Right cardiac atrium (tissue), 5 donors: ENCODE data around the gene RNGTT. TPM values are rescaled to one million over a fixed set of nuclear protein-coding genes. Genes with fewer than 3 reads are reported as not detected.
"Not testable (repeated sequence)": the region's sequence is repeated elsewhere in the genome, so short reads cannot be mapped to it uniquely, and the experiment has no call there.

Experiments
- ATAC-seq, 2 donors: fragments of 200-7000 bp; cut with Tn5 transposase; one replicate each; pipeline versions ENCODE4 v1.8.0 to v1.9.1; 2020; ENCODE audit warnings: moderate library complexity in 2 of 2, mild to moderate bottlenecking in 1 of 2
- DNase-seq, 3 donors: peaks; one replicate each; pipeline ENCODE4 v3.0.0-alpha.2; 2020
- H3K27ac ChIP-seq: one replicate; pipeline ENCODE4 v1.5.1; 2013; ENCODE audit warnings: mild to moderate bottlenecking, low read length, control low read depth, moderate library complexity
- H3K27me3 ChIP-seq: one replicate; pipeline ENCODE4 v1.6.1; 2013; ENCODE audit not compliant: control insufficient read depth, insufficient read depth
- H3K4me1 ChIP-seq: one replicate; pipeline ENCODE4 v1.6.1; 2013; ENCODE audit warnings: low read length; ENCODE audit not compliant: control insufficient read depth, insufficient read depth
- H3K4me3 ChIP-seq: one replicate; pipeline ENCODE4 v1.5.1; 2013; ENCODE audit warnings: low read length, control low read depth
- H3K9me3 ChIP-seq: one replicate; pipeline ENCODE4 v1.6.1; 2013; ENCODE audit warnings: low read length; ENCODE audit not compliant: control insufficient read depth
- whole genome bisulfite sequencing: extraction: QIAGEN DNeasy Blood & Tissue Kit; methylation state at CpG from one replicate; pipeline ENCODE4 v1.1.7; 2013; 5-methylcytosine and 5-hydroxymethylcytosine counted together
- intact Hi-C, 4 donors: fragments of 100-400 bp; cut with DNase I; formaldehyde crosslinking; loops; one replicate each; pipeline versions ENCODE4 v1.11.0 to v1.14.0; 2022 to 2023
- polyA plus RNA-seq: library from polyadenylated mRNA; stranded (reverse); fragments of 200-250 nt; gene quantifications from one replicate; pipeline ENCODE4 v1.2.3, GENCODE V29; 2013
- total RNA-seq, 4 donors: library from RNA; stranded (reverse); fragmentation: NEBNext Ultra II Directional; extraction: Animal tissue kit (Norgen Biotek cat#: 25700); gene quantifications; one replicate each; pipeline ENCODE4 v1.2.1, GENCODE V29; 2021
- donor health status: healthy with polysubstance abuse.
- donor health status: DM: no; HTN: yes; CAD: no.
- donor health status: DM: no; HTN: no; CAD: no.
- donor health status: DM: no; HTN: yes; CAD: no; lungs with severe emphysema.
- donor health status: DM: yes; HTN: yes; CAD: no.

Gene RNGTT
- total and polyA plus RNA-seq, 5 donors, result 3.9 to 9.5 (median 8.3) TPM

GRCh38 chr6:88722686-88723085 lies 240.7 kb downstream of the RNGTT start:
- Histone ChIP-seq H3K27me3 (no peaks in the 10 kb centered on the region), H3K4me3 (no peak overlapping the region), H3K27ac (no peak overlapping the region), H3K9me3 (no peaks in the 10 kb centered on the region), H3K4me1 (no peaks in the 10 kb centered on the region)
- ATAC-seq (no peak), DNase-seq (no peak)
- 96% methylated on average over 3 of the region's 3 CpGs for WGBS
- intact Hi-C loops, result no loop called here

DNA sequence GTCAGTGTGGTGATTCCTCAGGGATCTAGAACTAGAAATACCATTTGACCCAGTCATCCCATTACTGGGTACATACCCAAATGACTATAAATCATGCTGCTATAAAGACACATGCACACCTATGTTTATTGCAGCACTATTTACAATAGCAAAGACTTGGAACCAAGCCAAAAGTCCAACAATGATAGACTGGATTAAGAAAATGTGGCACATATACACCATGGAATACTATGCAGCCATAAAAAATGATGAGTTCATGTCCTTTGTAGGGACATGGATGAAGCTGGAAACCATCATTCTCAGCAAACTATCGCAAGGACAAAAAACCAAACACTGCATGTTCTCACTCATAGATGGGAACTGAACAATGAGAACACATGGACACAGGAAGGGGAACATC lies 247.0 kb downstream of the RNGTT start:
- H3K9me3 ChIP-seq, H3K4me3 ChIP-seq, H3K4me1 ChIP-seq, H3K27me3 ChIP-seq, intact Hi-C loops, ATAC-seq, DNase-seq, H3K27ac ChIP-seq: not testable (repeated sequence)
- no CpG with 5 or more reads among the region's 1 CpG for WGBS

DNA sequence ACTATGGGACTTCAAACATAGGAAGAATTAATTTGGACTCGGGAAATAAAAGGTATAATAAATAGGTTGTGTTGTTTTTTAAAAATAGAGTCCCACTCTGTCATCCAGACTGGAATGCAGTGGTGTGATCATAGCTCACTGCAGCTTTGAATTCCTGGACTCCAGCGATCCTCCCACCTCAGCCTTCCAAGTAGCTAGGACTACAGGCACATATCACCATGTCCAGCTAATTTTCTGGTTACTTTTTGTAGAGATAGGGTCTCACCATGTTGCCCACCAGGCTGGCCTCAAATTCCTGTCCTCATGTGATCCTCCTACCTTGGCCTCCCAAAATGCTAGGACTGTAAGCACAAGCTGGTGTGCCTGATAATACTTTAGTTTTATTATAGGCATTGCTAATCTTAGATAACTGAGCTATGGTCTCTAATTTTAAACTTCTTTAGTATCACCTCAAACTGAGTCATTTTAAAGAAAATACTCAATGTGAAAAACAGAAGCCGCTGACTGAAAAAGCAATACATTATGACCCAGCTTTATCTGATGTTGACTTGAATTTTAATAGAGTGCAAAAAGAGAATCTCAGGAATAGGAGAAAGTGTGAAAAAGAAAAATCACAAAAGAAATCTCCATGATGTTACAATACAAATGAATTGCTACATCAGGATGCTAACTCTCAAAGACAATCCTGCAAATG lies 251.0 kb downstream of the RNGTT start:
- DNase-seq (no peak), ATAC-seq (no peak)
- H3K4me1 ChIP-seq, result no peaks in the 10 kb centered on the region
- H3K27ac ChIP-seq, result no peak overlapping the region
- no peaks in the 10 kb centered on the region for H3K9me3 ChIP-seq
- H3K27me3 ChIP-seq, result no peaks in the 10 kb centered on the region
- 94% methylated on average over 3 of the region's 3 CpGs for WGBS
- H3K4me3 ChIP-seq, result no peak overlapping the region
- intact Hi-C loops, result no loop called here

DNA sequence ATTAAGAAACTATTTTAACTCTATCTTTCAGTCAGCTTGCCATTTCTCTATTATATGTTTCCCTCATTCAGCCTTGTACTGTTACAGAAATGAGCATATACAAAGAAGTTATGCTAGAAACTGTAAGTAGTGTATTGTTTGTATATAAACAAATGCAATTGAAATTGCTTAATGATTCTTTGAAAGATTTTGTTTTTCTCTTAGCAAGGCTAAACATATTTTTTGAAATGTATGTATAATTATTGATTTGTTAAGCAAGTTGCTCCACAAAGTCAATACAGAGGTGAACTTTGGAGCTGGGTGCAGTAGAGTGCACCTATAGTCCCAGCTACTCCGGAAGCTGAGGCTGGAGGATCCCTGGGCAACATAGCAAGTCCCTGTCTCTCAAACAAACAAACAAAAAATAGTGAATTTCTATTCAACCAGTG lies 253.6 kb downstream of the RNGTT start:
- no peak overlapping the region for H3K27ac ChIP-seq
- no peak overlapping the region for H3K4me3 ChIP-seq
- H3K9me3 ChIP-seq, result no peaks in the 10 kb centered on the region
- H3K27me3 ChIP-seq, result no peaks in the 10 kb centered on the region
- intact Hi-C loops, result no loop called here
- ATAC-seq (no peak), DNase-seq (no peak)
- no peaks in the 10 kb centered on the region for H3K4me1 ChIP-seq
- WGBS, result 97% methylated on average over 1 of the region's 1 CpG

GRCh38 chr6:88708197-88708744 lies 255.1 kb downstream of the RNGTT start:
- Histone ChIP-seq H3K4me3 (no peak overlapping the region), H3K9me3 (no peaks in the 10 kb centered on the region), H3K27me3 (no peaks in the 10 kb centered on the region), H3K27ac (no peak overlapping the region), H3K4me1 (no peaks in the 10 kb centered on the region)
- intact Hi-C loops, result no loop called here
- ATAC-seq, result no peak
- DNase-seq, result no peak
- 87% methylated on average over 3 of the region's 3 CpGs for WGBS

- H3K9me3 ChIP-seq, result no peaks in the 10 kb centered on the region
- H3K4me1 ChIP-seq, result no peaks in the 10 kb centered on the region
- no peak overlapping the region for H3K27ac ChIP-seq
- no peak for ATAC-seq
- no peaks in the 10 kb centered on the region for H3K27me3 ChIP-seq
- DNase-seq, result no peak
- no peak overlapping the region for H3K4me3 ChIP-seq
- intact Hi-C loops, result no loop called here
Measured at GRCh38 chr6:88705601-88706000, 257.8 kb downstream of the RNGTT start.

DNA sequence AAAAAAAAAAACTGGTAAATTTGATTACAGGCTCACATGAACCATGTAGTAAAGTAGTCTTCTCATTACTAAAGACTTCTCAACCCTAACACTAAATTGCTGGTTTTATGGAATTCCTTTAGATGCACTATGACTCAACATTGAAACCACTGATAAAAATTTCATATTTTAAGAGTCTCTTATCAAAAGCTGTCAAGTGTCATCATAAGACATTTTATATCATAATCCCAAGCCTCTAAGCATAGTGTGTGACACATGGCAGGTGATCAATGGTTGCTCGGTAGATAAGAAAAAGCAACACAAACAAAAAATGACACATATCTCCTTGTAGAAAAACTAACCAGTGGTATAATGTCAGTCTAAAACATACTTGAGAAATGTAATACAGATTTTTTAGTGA lies 258.4 kb downstream of the RNGTT start:
- H3K27me3 ChIP-seq, result no peaks in the 10 kb centered on the region
- intact Hi-C loops, result no loop called here

GRCh38 chr6:88702956-88703556 lies 260.4 kb downstream of the RNGTT start:
- no peak for ATAC-seq
- Histone ChIP-seq H3K9me3 (no peaks in the 10 kb centered on the region), H3K27ac (no peak overlapping the region), H3K4me1 (no peaks in the 10 kb centered on the region), H3K4me3 (no peak overlapping the region), H3K27me3 (no peaks in the 10 kb centered on the region)
- DNase-seq, result no peak
- 92% methylated on average over 4 of the region's 4 CpGs for WGBS
- intact Hi-C loops, result no loop called here

More for the DNA sequence above, 258.4 kb downstream of the RNGTT start:
- Histone ChIP-seq H3K4me1 (no peaks in the 10 kb centered on the region), H3K27ac (no peak overlapping the region), H3K4me3 (no peak overlapping the region), H3K9me3 (no peaks in the 10 kb centered on the region)
- ATAC-seq (no peak), DNase-seq (no peak)
- WGBS, result 49% methylated on average over 1 of the region's 1 CpG

DNA sequence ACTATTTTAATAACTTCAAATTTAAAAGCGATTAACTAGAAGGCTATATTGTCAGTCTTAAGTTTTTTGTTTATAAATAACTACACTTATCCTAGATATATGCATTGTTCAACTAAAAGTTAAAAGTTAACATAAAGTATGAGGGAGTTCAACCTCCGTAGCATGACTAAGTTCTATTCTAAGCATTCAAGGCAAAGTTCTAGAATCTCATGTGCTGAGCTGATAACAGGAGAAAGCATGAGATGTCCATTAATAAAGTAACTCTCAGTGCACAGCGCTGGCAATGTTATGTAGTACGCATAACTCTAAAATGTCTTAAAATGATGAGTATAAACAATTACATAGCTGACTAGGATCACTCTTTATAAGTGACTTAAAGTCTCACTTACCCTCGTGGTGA lies 264.8 kb downstream of the RNGTT start:
- 87% methylated on average over 5 of the region's 5 CpGs for WGBS
- H3K4me1 ChIP-seq, result no peaks in the 10 kb centered on the region
- H3K27ac ChIP-seq, result no peak overlapping the region
- ATAC-seq, result no peak
- no peak overlapping the region for H3K4me3 ChIP-seq
- intact Hi-C loops, result no loop called here
- H3K9me3 ChIP-seq, result no peaks in the 10 kb centered on the region
- H3K27me3 ChIP-seq, result no peaks in the 10 kb centered on the region
- DNase-seq, result no peak

- H3K9me3 ChIP-seq, result no peaks in the 10 kb centered on the region
- ATAC-seq (no peak), DNase-seq (no peak)
- H3K4me1 ChIP-seq, result no peaks in the 10 kb centered on the region
- WGBS, result 94% methylated on average over 4 of the region's 4 CpGs
- intact Hi-C loops, result no loop called here
- H3K4me3 ChIP-seq, result no peak overlapping the region
- no peaks in the 10 kb centered on the region for H3K27me3 ChIP-seq
- H3K27ac ChIP-seq, result no peak overlapping the region
Measured at GRCh38 chr6:88695937-88696336, 267.5 kb downstream of the RNGTT start.

DNA sequence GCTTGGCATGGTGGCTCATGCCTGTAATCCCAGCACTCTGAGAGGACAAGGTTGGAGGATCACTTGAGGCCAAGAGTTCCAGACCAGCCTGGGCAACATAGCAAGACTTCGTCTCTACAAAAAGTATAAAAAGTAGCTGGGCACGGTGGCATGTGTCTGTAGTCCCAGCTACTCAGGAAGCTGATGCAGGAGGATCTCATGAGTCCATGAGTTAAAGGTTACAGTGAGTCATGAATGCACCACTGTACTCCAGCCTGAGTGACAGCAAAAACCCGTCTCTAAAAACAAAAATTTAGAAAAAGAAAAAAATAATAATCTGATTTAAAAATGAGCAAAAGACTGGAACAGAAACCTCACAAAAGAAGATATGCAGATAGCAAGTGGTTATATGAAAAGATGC lies 279.7 kb downstream of the RNGTT start:
- ATAC-seq (no peak), DNase-seq (no peak)
- no peaks in the 10 kb centered on the region for H3K9me3 ChIP-seq
- no peak overlapping the region for H3K4me3 ChIP-seq
- no peaks in the 10 kb centered on the region for H3K27me3 ChIP-seq
- intact Hi-C loops, result no loop called here
- 83% methylated on average over 3 of the region's 3 CpGs for WGBS
- no peak overlapping the region for H3K27ac ChIP-seq
- no peaks in the 10 kb centered on the region for H3K4me1 ChIP-seq
